SKM-1 (cell line): Measurements from ENCODE around the gene GATA3.

Source experiments
- DNase-seq: peaks from one replicate; lab custom pipeline; 2025; ENCODE audit not compliant: unreplicated experiment; lab: John Stamatoyannopoulos, UW

The GATA3 gene

GRCh38 chr10:8088504-8088903, 34.0 kb downstream of the GATA3 start:
- DNase-seq: no peak

- no peak for DNase-seq
These were observed 37.9 kb downstream of the GATA3 start for GRCh38 chr10:8092428-8092827.

- DNase-seq: no peak
These were observed 41.5 kb downstream of the GATA3 start for GRCh38 chr10:8095959-8096358.

GRCh38 chr10:8096931-8097330, 42.4 kb downstream of the GATA3 start:
- no peak for DNase-seq

- no peak for DNase-seq
These were observed 45.9 kb downstream of the GATA3 start for GRCh38 chr10:8100366-8100765.

GRCh38 chr10:8102708-8103401, 48.4 kb downstream of the GATA3 start:
- DNase-seq: no peak

- DNase-seq: no peak
These were observed 49.1 kb downstream of the GATA3 start for GRCh38 chr10:8103543-8103942.

GRCh38 chr10:8104005-8104404, 49.5 kb downstream of the GATA3 start:
- no peak for DNase-seq

GRCh38 chr10:8104721-8105120, 50.2 kb downstream of the GATA3 start:
- no peak for DNase-seq

- DNase-seq: no peak
These were observed 51.4 kb downstream of the GATA3 start for GRCh38 chr10:8105932-8106331.

GRCh38 chr10:8112230-8112905, 57.9 kb downstream of the GATA3 start:
- no peak for DNase-seq

GRCh38 chr10:8112942-8113442, 58.5 kb downstream of the GATA3 start:
- no peak for DNase-seq

- no peak for DNase-seq
These were observed 59.1 kb downstream of the GATA3 start for GRCh38 chr10:8113616-8114015.

- DNase-seq: no peak
These were observed 60.5 kb downstream of the GATA3 start for GRCh38 chr10:8114741-8115617.

- DNase-seq: no peak
These were observed 61.1 kb downstream of the GATA3 start for GRCh38 chr10:8115618-8115980.

- no peak for DNase-seq
These were observed 62.0 kb downstream of the GATA3 start for GRCh38 chr10:8116474-8116873.

GRCh38 chr10:8116926-8117493, 62.5 kb downstream of the GATA3 start:
- DNase-seq: no peak

- DNase-seq: no peak
These were observed 66.9 kb downstream of the GATA3 start for GRCh38 chr10:8121201-8121890.

GRCh38 chr10:8122611-8123369, 68.3 kb downstream of the GATA3 start:
- DNase-seq: no peak

GRCh38 chr10:8124436-8124835, 69.9 kb downstream of the GATA3 start:
- no peak for DNase-seq
